ENCODE results near the gene TCF7L1. TPM values are rescaled to one million over a fixed set of nuclear protein-coding genes. Genes with fewer than 3 reads are reported as not detected.
"Not testable (repeated sequence)": the region's sequence is repeated elsewhere in the genome, so short reads cannot be mapped to it uniquely, and the experiment has no call there.

TCF7L1 gene
- total RNA-seq, 1 experiment from 2014 or later = 30.4 TPM

DNA sequence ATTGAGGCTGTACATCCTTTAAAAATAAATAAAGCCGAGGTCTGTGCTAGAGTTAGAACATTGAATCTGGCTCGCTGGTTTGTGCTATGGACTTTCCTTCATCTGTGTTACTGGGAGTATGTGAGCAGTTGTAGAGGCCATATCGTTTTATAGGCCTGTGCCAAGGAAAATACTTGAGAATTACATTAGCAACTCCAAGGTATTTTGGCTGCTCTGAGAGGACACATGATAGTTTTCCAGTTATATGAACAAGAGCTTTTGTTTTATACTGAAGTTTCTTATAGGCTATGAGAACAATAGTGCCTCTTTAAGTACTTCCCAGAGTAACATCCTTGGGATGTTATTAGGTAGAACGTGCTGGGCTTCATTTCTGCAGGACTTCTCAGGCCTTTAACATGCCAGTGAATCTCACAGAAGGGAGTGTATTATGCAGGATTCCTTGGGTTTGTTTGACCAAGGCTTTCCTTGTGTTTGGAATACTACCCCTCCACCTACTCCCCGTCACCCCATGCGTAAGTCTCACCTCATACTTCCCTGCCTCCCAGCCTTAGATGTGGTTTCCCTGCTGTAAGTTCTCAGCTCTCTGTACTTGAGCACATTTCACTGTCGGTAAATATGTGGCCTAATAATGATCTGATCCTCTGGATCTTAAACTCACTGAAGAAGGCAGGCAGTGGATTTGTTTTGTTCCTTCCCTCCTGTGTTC is 21.0 kb downstream of the TCF7L1 start:
- H3K9me3 ChIP-seq (ENCODE audit: control insufficient read depth, insufficient read depth, low read depth, low read length) = no peaks in the 10 kb centered on the region
- H3K27ac ChIP-seq (ENCODE audit: low read length) = no peak overlapping the region
- intact Hi-C loops (cut with micrococcal nuclease; ENCODE audit: unreplicated experiment) (no loop called here), in situ Hi-C loops (cut with HindIII; ENCODE audit: low pct_unique_long_range_greater_than_20kb, low sequenced_read_pairs) (no loop called here)
- no peaks in the 10 kb centered on the region for H3K36me3 ChIP-seq (ENCODE audit: control insufficient read depth, insufficient read depth, low read length)
- no peak for TF ChIP-seq CTCF (IDR thresholded peaks at IDR 0.05)
- TF ChIP-seq, protein P1, sequence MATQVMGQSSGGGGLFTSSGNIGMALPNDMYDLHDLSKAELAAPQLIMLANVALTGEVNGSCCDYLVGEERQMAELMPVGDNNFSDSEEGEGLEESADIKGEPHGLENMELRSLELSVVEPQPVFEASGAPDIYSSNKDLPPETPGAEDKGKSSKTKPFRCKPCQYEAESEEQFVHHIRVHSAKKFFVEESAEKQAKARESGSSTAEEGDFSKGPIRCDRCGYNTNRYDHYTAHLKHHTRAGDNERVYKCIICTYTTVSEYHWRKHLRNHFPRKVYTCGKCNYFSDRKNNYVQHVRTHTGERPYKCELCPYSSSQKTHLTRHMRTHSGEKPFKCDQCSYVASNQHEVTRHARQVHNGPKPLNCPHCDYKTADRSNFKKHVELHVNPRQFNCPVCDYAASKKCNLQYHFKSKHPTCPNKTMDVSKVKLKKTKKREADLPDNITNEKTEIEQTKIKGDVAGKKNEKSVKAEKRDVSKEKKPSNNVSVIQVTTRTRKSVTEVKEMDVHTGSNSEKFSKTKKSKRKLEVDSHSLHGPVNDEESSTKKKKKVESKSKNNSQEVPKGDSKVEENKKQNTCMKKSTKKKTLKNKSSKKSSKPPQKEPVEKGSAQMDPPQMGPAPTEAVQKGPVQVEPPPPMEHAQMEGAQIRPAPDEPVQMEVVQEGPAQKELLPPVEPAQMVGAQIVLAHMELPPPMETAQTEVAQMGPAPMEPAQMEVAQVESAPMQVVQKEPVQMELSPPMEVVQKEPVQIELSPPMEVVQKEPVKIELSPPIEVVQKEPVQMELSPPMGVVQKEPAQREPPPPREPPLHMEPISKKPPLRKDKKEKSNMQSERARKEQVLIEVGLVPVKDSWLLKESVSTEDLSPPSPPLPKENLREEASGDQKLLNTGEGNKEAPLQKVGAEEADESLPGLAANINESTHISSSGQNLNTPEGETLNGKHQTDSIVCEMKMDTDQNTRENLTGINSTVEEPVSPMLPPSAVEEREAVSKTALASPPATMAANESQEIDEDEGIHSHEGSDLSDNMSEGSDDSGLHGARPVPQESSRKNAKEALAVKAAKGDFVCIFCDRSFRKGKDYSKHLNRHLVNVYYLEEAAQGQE (IDR thresholded peaks at IDR 0.05; ENCODE audit: insufficient read depth in 1 of 2, low read depth in 2 of 2, low read length in 1 of 2) = no peak
- POLR2A ChIA-PET = no interaction called here
- no peak overlapping the region for H3K4me3 ChIP-seq (ENCODE audit: low read depth in 2 of 2, low read length in 2 of 2)
- DNase-seq (ENCODE audit: low read depth, low spot score) = no peak
- ATAC-seq = no peak
- no peaks in the 10 kb centered on the region for H3K27me3 ChIP-seq (ENCODE audit: control insufficient read depth, insufficient read depth, low read length)
- CTCF ChIA-PET = no interaction called here
- no TSS peak for BruUV-seq (replicated peaks)
- H3K4me1 ChIP-seq (ENCODE audit: control insufficient read depth, insufficient read depth, low read length) = peaks cover 24% of the 10 kb centered on the region; the same call in 1 of the 2 replicates

DNA sequence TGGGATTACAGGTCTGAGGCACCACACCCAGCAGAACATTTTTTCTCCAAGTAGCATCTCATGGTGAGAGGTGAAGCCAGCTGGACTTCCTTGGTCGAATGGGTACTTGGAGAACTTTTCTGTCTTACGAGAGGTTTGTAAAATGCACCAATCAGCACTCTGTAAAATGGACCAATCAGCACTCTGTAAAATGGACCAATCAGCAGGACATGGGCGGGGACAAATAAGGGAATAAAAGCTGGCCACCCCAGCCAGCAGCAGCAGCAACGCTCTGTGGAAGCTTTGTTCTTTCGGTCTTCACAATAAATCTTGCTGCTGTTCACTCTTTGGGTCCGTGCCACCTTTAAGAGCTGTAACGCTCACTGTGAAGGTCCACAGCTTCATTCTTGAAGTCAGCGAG is 21.9 kb downstream of the TCF7L1 start:
- H3K36me3 ChIP-seq (ENCODE audit: control insufficient read depth, insufficient read depth, low read length); H3K4me3 ChIP-seq (ENCODE audit: low read depth in 2 of 2, low read length in 2 of 2); intact Hi-C loops (cut with micrococcal nuclease; ENCODE audit: unreplicated experiment); BruUV-seq (replicated peaks); CTCF ChIA-PET; ATAC-seq; H3K9me3 ChIP-seq (ENCODE audit: control insufficient read depth, insufficient read depth, low read depth, low read length); H3K27ac ChIP-seq (ENCODE audit: low read length); POLR2A ChIA-PET; H3K27me3 ChIP-seq (ENCODE audit: control insufficient read depth, insufficient read depth, low read length); in situ Hi-C loops (cut with HindIII; ENCODE audit: low pct_unique_long_range_greater_than_20kb, low sequenced_read_pairs); DNase-seq (ENCODE audit: low read depth, low spot score): not testable (repeated sequence)
- H3K4me1 ChIP-seq (ENCODE audit: control insufficient read depth, insufficient read depth, low read length) = peaks cover 25% of the 10 kb centered on the region; the same call in 1 of the 2 replicates

DNA sequence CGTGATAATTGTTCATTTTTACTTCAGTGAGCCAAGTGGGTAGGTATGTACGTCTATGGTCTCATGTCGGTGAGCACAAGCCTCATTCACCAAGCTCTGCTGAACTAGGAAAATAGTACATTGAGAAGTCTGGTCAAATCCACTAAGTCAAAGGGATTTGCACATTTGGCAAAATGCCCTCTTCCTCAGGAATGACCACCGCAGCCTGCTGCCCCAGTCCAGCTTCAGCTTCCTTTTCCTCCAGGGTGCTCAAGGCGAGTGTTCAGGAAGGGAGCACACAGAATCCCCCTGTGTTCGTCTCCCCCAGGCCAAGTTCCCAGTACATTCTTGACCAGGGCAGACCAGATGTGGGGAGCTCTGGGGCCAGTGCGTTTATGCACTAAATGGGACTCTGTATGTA is 23.0 kb downstream of the TCF7L1 start:
- no TSS peak for BruUV-seq (replicated peaks)
- DNase-seq (ENCODE audit: low read depth, low spot score) (no peak), ATAC-seq (no peak)
- intact Hi-C loops (cut with micrococcal nuclease; ENCODE audit: unreplicated experiment) (no loop called here), in situ Hi-C loops (cut with HindIII; ENCODE audit: low pct_unique_long_range_greater_than_20kb, low sequenced_read_pairs) (no loop called here)
- ChIA-PET CTCF (interaction anchor here (0.7 kb wide), 1 partner anchor 30 kb away, joined by 3 read pairs; no protein-coding TSS in a partner anchor), POLR2A (interaction anchor here (0.6 kb wide), 1 partner anchor 421 kb away, joined by 25 read pairs; no protein-coding TSS in a partner anchor)
- H3K27me3 ChIP-seq (ENCODE audit: control insufficient read depth, insufficient read depth, low read length) = no peaks in the 10 kb centered on the region
- no peaks in the 10 kb centered on the region for H3K36me3 ChIP-seq (ENCODE audit: control insufficient read depth, insufficient read depth, low read length)
- no peak overlapping the region for H3K4me3 ChIP-seq (ENCODE audit: low read depth in 2 of 2, low read length in 2 of 2)
- TF ChIP-seq POLR2AphosphoS5 (IDR thresholded peaks at IDR 0.05; ENCODE audit: low read depth, low read length) (no peak), TCF7L2 (IDR thresholded peaks at IDR 0.05; ENCODE audit: low read depth, low read length) (no peak), CTCF (IDR thresholded peaks at IDR 0.05) (no peak), SIN3A (IDR thresholded peaks at IDR 0.05; ENCODE audit: borderline replicate concordance, insufficient read depth, low read depth, low read length) (no peak)
- TF ChIP-seq, protein P1 (IDR thresholded peaks at IDR 0.05; ENCODE audit: insufficient read depth in 1 of 2, low read depth in 2 of 2, low read length in 1 of 2) = no peak
- peaks cover 25% of the 10 kb centered on the region; the same call in 1 of the 2 replicates for H3K4me1 ChIP-seq (ENCODE audit: control insufficient read depth, insufficient read depth, low read length)
- H3K9me3 ChIP-seq (ENCODE audit: control insufficient read depth, insufficient read depth, low read depth, low read length) = no peaks in the 10 kb centered on the region
- no peak overlapping the region for H3K27ac ChIP-seq (ENCODE audit: low read length)

Measured in Panc1 (cell line).